HEK293 (cell line): ENCODE results near the gene CLGN.

Source experiments
- CTCF ChIP-seq: fragments of 450-650 bp; formaldehyde crosslinking; IDR thresholded peaks from 2 replicates; pipeline ENCODE4 v1.5.1; 2016; ENCODE audit warnings: missing biosample characterization, missing genetic modification characterization
- GLI4 ChIP-seq: fragments of 450-650 bp; formaldehyde crosslinking; IDR thresholded peaks from 2 replicates; pipeline ENCODE4 v1.5.1; 2016; ENCODE audit warnings: missing biosample characterization, missing genetic modification characterization
- ZNF121 ChIP-seq: fragments of 450-650 bp; formaldehyde crosslinking; IDR thresholded peaks from 2 replicates; pipeline ENCODE4 v1.5.1; 2016; ENCODE audit warnings: missing biosample characterization, missing genetic modification characterization
- ZNF174 ChIP-seq: fragments of 450-650 bp; formaldehyde crosslinking; IDR thresholded peaks from 2 replicates; pipeline ENCODE4 v1.5.0; 2017; ENCODE audit warnings: missing biosample characterization, mild to moderate bottlenecking, missing genetic modification characterization
- ZSCAN30 ChIP-seq: fragments of 450-650 bp; IDR thresholded peaks from 2 replicates; pipeline ENCODE4 v1.5.1; 2018; ENCODE audit warnings: missing biosample characterization, mild to moderate bottlenecking, missing genetic modification characterization, moderate library complexity

GRCh38 chr4:140466146-140466545 is 38.7 kb upstream of the CLGN start:
- TF ChIP-seq CTCF (tag by site-specific recombination) (no peak), GLI4 (tag by site-specific recombination) (no peak), ZSCAN30 (tag by site-specific recombination) (no peak), ZNF121 (tag by site-specific recombination) (no peak), ZNF174 (no peak)
